GM12878 (cell line): ENCODE results near the gene IZUMO1. TPM values are rescaled to one million over a fixed set of nuclear protein-coding genes. Genes with fewer than 3 reads are reported as not detected.

Source experiments
- ATF7 ChIP-seq: fragments of 450-650 bp; IDR thresholded peaks from 2 replicates; pipeline ENCODE4 v1.6.1; 2016; ENCODE audit warnings: low read depth, mild to moderate bottlenecking
- CREM ChIP-seq: IDR thresholded peaks from 2 replicates; pipeline ENCODE4 v1.6.1; 2014; ENCODE audit warnings: antibody characterized with exemption, low read depth
- DPF2 ChIP-seq: fragments of 450-650 bp; IDR thresholded peaks from 2 replicates; pipeline ENCODE4 v1.6.1; 2017; ENCODE audit warnings: mild to moderate bottlenecking
- EP300 ChIP-seq, 2 experiments: fragments of 150-350 bp in 1 of 2; IDR thresholded peaks; 2 replicates each; pipeline ENCODE4 v1.6.1; 2011 to 2012; ENCODE audit warnings: low read depth in 2 of 2, low read length in 2 of 2, borderline replicate concordance in 1 of 2, improper control_type of control experiment in 1 of 2, inconsistent platforms in 1 of 2; ENCODE audit not compliant: control insufficient read depth in 1 of 2
- FOS ChIP-seq: IDR thresholded peaks from 3 replicates; pipeline ENCODE4 v1.6.1; 2011; ENCODE audit warnings: borderline replicate concordance; ENCODE audit not compliant: insufficient read length; ENCODE audit errors: extremely low read depth
- FOXM1 ChIP-seq: IDR thresholded peaks from 2 replicates; pipeline ENCODE4 v1.6.1; 2012; ENCODE audit warnings: low read depth, mild to moderate bottlenecking, inconsistent platforms, low read length, moderate library complexity
- HCFC1 ChIP-seq: fragments of 150-350 bp; IDR thresholded peaks from 2 replicates; pipeline ENCODE4 v1.6.1; 2014; ENCODE audit warnings: low read length
- IRF4 ChIP-seq: IDR thresholded peaks from 2 replicates; pipeline ENCODE4 v1.6.1; 2011; ENCODE audit warnings: low read depth, low read length
- JUND ChIP-seq: IDR thresholded peaks from 2 replicates; pipeline ENCODE4 v1.6.1; 2012; ENCODE audit warnings: low read depth, mild to moderate bottlenecking, low read length, improper control_type of control experiment, moderate library complexity
- KLF5 ChIP-seq: fragments of 450-650 bp; IDR thresholded peaks from 2 replicates; pipeline ENCODE4 v1.6.1; 2014; ENCODE audit warnings: mild to moderate bottlenecking; ENCODE audit not compliant: partially characterized antibody
- MTA3 ChIP-seq: IDR thresholded peaks from 2 replicates; pipeline ENCODE4 v1.6.1; 2012; ENCODE audit warnings: low read length, inconsistent platforms, borderline replicate concordance
- PAX5 ChIP-seq: IDR thresholded peaks from 2 replicates; pipeline ENCODE4 v1.6.1; 2011; ENCODE audit warnings: low read depth, low read length, borderline replicate concordance
- PML ChIP-seq: IDR thresholded peaks from 2 replicates; pipeline ENCODE4 v1.6.1; 2012; ENCODE audit warnings: low read length, inconsistent platforms
- RBBP5 ChIP-seq: fragments of 200-600 bp; sonication (generic); conservative IDR thresholded peaks from 2 replicates; pipeline ENCODE4 v1.6.1; 2016
- SMARCA5 ChIP-seq: fragments of 450-650 bp; IDR thresholded peaks from 2 replicates; pipeline ENCODE4 v1.6.1; 2017; ENCODE audit warnings: mild to moderate bottlenecking
- TARDBP ChIP-seq: IDR thresholded peaks from 2 replicates; pipeline ENCODE4 v1.6.1; 2016; ENCODE audit warnings: borderline replicate concordance
- TBL1XR1 ChIP-seq: IDR thresholded peaks from 2 replicates; pipeline ENCODE4 v1.6.1; 2012; ENCODE audit warnings: low read depth, low read length, improper control_type of control experiment
- YY1 ChIP-seq: IDR thresholded peaks from 2 replicates; pipeline ENCODE4 v1.6.1; 2011; ENCODE audit warnings: low read depth, mild to moderate bottlenecking, low read length
- polyA plus RNA-seq, 11 experiments: library from polyadenylated mRNA; depleted of rRNA in 4 of 11; unstranded in 6 of 11; stranded (reverse) in 5 of 11; fragments of >200 nt; fragmentation: Nextera tagmentation in 4 of 11; fragmentation: Illumina TruSeq in 1 of 11; extraction: Ambion mirVana in 4 of 11; extraction: Trizol in 1 of 11; gene quantifications; 1 replicate in 1 of 11; 2 replicates in 10 of 11; pipeline versions ENCODE4 v1.2.1 to v1.2.3, GENCODE V29; 2011 to 2016; ENCODE audit warnings: inconsistent platforms in 2 of 11, missing spikeins in 2 of 11, low read depth in 1 of 11
- total RNA-seq, 4 experiments: library from RNA; depleted of rRNA in 3 of 4; stranded (reverse); fragments of >200 nt in 3 of 4; fragmentation: Illumina TruSeq in 1 of 4; extraction: Trizol in 1 of 4; gene quantifications; 2 replicates each; pipeline versions ENCODE4 v1.2.1 to v1.2.3, GENCODE V29; 2013 to 2021
- TF ChIP-seq, protein P1 (sequence below): IDR thresholded peaks from 2 replicates; pipeline ENCODE4 v1.6.1; 2012; ENCODE audit warnings: low read depth, low read length, improper control_type of control experiment
- TF ChIP-seq, protein P2 (sequence below): fragments of 450-650 bp; IDR thresholded peaks from 2 replicates; pipeline ENCODE4 v1.6.1; 2016; ENCODE audit warnings: mild to moderate bottlenecking, moderate library complexity, borderline replicate concordance

Gene IZUMO1
- total and polyA plus RNA-seq, 10 of the 15 experiments (the other 5 are each of a cell fraction or from before 2014, with no cell fraction given) = not detected

DNA sequence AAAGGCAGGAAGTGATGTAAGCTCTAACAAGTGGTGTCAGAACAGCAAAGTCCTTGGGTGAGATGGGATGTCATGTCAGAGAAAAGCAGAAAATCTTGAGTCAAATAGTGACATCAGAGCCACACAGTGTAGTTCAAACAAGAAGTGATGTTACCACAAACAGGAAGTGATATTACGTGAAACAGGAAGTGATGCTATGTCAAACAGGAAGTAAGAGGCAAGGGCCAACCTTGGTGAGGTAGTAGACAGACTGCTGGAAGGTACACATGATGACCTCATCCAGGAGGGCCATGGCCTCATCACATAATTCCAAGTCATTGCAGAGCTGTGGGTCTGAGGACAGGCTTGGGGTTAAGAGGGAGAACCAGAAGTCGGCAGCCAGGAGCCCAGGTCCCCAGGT lies 20.2 kb downstream of the IZUMO1 start (continued):
- TF ChIP-seq YY1 (no peak), DPF2 (no peak), MTA3 (no peak), CREM (peak; percentile 69), FOXM1 (no peak), PAX5 (no peak), IRF4 (no peak), PML (no peak), FOS (no peak), RBBP5 (no peak), ATF7 (peak; percentile 45; the same call in 1 of the 2 replicates), KLF5 (no peak), TARDBP (no peak), TBL1XR1 (no peak), HCFC1 (no peak), SMARCA5 (no peak), JUND (no peak), EP300 (IDR thresholded peaks at IDR 0.05; ENCODE audit: borderline replicate concordance in 1 of 2, control insufficient read depth in 1 of 2, low read depth in 2 of 2, low read length in 2 of 2) (no peak)
- TF ChIP-seq, protein P1, sequence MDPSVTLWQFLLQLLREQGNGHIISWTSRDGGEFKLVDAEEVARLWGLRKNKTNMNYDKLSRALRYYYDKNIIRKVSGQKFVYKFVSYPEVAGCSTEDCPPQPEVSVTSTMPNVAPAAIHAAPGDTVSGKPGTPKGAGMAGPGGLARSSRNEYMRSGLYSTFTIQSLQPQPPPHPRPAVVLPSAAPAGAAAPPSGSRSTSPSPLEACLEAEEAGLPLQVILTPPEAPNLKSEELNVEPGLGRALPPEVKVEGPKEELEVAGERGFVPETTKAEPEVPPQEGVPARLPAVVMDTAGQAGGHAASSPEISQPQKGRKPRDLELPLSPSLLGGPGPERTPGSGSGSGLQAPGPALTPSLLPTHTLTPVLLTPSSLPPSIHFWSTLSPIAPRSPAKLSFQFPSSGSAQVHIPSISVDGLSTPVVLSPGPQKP = no peak
- TF ChIP-seq, protein P2, sequence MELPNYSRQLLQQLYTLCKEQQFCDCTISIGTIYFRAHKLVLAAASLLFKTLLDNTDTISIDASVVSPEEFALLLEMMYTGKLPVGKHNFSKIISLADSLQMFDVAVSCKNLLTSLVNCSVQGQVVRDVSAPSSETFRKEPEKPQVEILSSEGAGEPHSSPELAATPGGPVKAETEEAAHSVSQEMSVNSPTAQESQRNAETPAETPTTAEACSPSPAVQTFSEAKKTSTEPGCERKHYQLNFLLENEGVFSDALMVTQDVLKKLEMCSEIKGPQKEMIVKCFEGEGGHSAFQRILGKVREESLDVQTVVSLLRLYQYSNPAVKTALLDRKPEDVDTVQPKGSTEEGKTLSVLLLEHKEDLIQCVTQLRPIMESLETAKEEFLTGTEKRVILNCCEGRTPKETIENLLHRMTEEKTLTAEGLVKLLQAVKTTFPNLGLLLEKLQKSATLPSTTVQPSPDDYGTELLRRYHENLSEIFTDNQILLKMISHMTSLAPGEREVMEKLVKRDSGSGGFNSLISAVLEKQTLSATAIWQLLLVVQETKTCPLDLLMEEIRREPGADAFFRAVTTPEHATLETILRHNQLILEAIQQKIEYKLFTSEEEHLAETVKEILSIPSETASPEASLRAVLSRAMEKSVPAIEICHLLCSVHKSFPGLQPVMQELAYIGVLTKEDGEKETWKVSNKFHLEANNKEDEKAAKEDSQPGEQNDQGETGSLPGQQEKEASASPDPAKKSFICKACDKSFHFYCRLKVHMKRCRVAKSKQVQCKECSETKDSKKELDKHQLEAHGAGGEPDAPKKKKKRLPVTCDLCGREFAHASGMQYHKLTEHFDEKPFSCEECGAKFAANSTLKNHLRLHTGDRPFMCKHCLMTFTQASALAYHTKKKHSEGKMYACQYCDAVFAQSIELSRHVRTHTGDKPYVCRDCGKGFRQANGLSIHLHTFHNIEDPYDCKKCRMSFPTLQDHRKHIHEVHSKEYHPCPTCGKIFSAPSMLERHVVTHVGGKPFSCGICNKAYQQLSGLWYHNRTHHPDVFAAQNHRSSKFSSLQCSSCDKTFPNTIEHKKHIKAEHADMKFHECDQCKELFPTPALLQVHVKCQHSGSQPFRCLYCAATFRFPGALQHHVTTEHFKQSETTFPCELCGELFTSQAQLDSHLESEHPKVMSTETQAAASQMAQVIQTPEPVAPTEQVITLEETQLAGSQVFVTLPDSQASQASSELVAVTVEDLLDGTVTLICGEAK = peak; percentile 74
